Stimulated activated CD8-positive, alpha-beta memory T cell treated with anti-CD3 and anti-CD28 coated beads, Interleukin-15, amount 100 ng/mL, for 48 hours (primary cell): Measurements from ENCODE around the gene SIK2.
"Not testable (repeated sequence)": the region's sequence is repeated elsewhere in the genome, so short reads cannot be mapped to it uniquely, and the experiment has no call there.

Experiments
- DNase-seq, 2 donors: peaks; one replicate each; pipeline ENCODE4 v3.0.0-alpha.2; 2020; ENCODE audit warnings: low read depth in 2 of 2

The SIK2 gene

DNA sequence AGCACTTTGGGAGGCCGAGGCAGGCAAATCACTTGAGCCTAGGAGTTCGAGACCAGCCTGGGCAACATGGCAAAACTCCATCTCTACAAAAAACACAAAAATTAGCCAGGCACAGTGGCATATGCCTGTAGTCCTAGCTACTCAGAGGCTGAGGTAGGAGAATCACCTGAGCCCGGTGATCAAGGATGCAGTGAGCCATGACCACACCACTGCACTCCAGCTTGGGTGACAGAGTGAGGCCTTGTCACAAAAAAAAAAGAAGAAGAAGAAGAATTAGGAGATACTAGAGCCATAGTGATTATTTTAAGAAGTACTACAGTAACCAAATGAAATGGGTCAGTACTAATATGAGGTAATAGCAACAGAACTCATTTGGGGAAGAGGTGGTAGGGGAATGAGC lies 56.2 kb downstream of the SIK2 start:
- not testable (repeated sequence) for DNase-seq

DNA sequence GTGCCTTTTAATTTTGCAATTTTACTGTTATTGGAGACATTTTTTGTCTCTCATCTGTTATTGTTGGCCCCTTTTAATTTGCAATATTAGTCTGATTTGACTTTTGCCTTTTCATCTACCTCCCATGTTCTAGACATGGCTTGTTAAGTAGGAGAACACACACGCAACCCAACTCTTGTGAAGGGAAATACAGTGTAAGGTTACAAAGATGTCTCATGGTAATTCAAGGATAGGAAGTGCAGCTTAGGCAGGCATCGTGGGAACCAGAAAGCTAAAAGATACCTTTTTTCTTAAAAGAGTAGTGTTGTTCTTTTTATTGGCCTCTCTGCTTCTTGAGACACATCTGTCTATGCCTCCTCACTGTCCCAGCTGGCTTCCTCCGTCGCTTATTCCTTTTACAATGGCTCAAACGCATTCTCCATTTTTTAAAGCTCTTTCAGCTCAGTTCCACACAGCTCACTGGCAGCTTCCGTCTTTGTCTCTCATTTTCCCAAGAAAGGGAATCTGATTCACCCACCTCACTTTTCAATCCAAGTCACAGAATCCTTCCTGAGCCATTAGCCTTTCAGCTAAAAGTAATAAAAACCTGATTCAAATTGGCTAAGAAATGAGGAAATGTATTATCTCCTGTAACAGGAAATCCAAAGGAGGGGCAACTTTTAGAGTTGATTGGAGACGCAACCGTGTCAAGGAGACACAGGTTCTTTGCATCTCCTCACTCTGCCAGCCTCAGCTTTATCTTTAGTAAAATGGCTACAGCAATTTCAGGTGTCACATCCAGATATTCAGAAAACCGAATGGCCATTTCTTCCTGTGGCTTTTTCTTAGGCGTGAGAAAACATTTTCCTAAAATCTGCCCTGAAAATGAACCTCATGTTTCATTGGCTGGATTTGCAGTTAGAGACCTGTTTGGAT lies 57.2 kb downstream of the SIK2 start:
- no peak for DNase-seq

DNA sequence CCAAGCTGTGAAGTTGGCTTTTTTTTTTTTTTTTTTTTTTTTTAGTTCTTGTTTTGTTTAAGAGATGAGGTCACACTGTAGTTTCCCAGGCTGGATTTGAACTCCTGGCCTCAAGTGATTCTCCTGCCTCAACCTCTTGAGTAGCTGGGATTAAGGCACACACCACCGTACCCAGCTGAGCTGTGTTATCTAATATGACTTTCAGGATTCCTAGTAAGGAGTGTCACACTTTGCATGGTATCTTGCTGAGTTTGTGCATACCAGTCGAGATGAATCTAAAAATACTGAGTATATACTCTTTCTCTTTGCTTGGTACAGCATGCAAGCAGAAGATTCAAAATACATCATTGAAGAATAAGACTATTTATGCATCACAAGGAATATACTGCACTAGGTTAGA lies 58.6 kb downstream of the SIK2 start:
- no peak for DNase-seq

DNA sequence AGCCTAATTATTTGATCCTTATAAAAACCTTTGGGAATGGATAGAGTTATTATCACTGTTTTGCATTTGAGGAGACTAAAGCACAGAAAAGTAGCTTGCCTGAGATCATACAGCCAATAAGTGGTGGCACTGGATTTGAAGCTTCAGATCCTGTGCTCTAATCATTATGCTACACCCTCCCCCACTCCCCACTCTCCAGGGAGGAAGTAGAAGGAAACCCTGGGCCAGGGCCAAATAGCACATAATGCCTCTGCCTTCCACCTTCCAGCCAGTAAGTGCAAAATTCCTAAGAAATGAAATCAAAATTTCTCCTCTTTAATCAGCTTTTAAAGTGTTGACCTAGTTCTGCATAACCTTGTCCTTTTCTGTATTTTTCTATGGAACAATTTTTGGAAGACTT lies 61.6 kb downstream of the SIK2 start:
- DNase-seq = no peak

DNA sequence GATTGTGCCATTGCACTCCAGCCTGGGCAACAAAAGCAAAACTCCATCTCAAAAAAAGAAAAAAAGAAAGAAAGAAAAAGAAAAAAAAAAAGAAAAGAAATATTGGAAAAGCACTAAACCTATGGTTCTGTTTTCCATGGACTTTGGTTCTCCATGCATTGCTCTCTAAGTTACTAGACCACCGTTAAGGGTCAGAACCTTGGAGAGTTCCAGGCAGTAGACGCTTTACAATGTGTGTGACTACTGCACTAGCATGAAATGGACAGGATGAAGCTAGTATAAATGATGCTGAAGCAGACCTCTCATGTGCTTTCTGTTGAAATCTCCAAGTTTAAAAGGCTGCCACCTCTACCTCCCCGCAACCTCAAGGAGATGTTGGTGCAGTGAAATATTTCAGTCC lies 63.5 kb downstream of the SIK2 start:
- no peak for DNase-seq

DNA sequence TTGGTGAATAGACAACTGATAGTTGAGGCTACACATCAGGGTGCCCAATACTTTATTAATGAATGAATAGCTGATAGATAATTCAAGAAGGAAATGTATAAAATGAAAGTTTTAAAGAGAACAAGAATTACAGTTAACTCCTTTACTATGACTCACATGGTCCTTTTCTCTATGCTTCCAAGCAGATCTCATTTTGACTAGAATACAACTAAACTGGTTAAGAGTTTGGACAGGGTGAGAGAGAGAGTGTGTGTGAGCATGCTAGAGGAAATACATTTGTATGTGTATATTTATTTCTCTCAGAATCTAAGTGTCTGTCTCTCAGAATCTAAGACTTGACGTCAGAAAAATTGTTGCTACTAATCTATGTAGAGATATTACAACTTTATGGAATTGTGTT lies 66.7 kb downstream of the SIK2 start:
- no peak for DNase-seq

DNA sequence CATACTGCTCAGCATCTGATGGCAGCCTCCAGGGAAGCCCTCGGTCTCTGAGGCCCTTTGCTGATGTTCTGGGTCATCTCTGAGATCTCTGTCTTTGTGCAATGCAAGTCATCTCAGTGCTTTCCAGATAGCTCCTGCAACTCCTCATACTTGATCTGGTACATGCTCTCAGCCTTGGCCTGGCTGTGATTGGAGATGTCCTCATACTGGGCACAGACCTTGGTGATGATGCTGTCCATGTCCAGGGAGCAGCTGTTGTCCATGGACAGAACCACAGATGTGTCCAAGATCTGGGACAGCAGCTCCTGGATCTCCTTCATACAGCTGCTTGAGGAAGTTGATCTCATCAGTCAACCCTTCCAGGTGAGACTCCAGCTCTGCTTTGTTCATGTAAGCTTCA lies 69.1 kb downstream of the SIK2 start:
- DNase-seq = no peak

DNA sequence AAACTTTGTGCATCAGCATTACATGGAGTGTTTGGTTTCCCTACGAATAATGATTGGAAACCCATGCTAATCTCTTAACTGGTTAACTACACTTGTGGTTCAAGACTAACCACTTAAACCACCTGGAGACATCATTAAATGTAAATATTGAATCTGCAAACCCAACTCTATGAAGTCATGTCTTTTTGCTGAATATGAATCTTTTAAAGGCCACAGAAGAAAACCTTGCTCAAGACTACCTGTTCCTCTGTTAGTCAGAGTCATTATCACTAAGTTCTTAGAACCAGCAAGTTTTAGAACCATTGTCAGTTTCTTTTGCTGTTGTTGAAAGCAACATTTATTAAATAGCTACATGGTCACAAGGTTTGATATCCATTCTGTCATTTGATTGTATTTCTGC lies 70.7 kb downstream of the SIK2 start:
- no peak for DNase-seq

DNA sequence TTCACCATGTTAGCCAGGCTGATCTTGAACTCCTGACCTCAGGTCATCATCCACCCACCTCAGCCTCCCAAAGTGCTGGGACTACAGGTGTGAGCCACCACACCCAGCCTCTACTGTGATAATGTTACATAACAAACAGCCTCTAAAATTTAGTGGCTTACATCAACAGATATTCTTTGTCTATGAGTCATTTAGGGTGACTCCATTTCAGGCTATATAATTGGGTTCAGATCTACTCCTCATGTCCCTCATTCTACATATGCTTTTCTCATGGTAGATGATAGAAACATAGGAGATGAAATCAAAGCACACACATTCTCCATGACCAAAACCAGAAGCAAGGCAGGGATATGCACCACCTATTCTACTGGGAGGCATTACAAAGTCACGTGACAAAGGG lies 72.7 kb downstream of the SIK2 start:
- DNase-seq = no peak

DNA sequence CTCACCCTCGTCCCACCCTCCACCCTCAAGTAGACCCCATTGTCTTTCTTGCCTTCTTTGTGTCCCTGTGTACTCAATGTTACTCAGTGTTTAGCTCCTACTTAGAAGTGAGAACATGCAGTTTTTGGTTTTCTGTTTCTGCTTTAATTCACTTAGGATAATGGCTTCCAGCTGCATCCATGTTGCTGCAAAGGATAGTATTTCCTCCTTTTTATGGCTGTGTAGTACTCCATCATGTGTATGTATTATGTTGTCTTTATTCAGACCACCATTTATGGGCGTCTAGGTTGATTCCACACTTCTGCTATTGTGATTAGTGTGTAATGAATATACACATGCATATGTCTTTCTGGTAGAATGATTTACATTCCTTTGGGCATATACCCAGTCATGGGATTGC lies 73.6 kb downstream of the SIK2 start:
- DNase-seq = no peak

DNA sequence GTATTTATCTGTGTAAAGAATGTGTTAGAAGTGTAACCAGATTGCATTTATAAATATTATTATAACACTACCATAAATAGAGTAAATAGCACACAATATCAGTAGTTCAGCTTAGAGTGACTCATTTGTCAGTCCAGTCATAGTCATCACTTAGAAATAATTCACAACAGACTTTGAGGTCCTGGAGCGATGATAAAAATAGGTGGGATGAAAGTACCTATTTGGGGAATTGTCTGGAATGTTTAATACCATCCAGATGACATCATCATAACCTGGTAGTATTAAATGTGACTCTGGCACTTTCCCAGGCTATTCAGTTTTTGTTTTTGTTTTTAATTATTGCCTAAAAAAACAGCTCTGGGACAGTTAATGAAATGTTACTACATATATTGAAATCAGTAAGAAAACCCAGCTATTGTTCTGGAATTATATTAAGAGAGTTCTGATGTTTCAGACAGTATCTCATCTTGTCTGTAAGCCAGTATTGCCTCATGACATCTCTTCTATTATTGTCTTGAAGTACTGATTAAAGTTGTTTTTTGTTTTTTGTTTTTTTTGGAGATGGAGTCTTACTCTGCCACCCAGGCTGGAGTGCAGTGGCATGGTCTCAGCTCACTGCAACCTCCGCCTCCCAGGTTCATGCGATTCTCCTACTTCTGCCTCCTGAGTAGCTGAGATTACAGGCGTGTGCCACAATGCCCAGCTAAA lies 74.8 kb downstream of the SIK2 start:
- no peak for DNase-seq

DNA sequence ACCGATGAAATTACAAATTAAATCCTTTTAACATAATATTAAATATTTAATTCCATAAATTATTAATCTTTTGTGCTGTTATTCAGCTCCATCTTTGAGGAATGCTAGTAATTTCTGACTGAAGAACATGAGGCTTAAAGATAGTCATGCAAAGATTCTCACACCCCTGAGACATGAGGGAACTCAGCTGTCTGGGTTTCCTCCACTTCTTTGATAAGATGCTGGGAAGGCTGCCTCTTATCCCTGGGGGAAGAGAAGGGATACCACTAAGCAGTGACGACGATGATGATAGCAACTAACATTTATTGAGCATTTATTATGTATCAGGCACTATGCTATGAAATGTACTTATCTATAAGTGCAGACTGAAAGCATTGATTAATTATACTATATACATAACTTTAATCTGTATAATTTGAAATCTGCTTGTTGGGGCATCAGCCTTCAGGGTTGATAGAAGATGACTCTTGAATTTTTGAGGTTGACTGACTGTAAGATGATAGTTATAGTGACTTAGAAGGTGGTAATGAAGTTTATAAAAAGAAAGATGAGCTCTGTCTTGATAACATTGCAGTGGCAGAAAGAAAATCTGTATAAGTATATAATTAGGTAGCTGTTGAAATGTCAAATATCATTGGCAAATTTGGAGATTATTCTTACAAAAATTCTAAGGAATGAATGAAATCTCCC lies 78.4 kb downstream of the SIK2 start:
- DNase-seq = no peak

DNA sequence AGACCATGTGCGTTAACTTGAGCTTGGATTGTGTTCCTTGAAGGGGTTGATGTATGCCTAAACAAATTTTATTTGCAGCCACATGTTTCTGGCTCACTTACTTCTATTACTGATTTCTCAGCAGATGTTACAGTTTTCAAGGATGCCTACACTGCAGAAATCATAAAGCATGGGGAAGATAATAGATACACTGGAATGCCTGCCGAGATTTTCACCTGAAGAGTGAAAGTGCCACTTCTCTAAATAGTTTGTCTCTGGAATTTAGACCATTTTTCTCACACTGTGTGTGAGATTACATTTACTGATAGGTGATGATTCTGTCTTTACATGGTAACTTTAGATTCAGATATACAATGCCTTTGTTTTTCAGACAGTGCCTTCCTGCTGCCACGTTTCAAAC lies 81.6 kb downstream of the SIK2 start:
- DNase-seq = no peak

DNA sequence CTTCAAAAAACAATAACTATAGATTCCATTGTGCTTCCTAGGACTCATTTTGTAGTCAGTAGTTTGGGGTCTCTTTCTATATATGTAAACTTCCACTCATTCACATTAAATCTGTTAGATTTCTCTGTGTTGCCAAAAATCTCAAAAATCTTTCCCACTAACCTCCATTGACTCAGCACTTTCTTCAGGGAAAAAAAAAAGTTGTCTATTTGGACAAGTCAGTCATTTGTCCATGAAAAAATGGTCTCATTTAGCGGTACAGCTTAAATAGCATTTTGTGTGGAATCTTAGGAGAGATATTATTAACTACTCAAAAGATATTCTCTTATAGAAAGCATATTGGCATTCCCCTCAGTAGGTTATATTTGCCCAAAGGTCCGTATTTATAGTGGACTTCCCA lies 82.0 kb downstream of the SIK2 start:
- DNase-seq = no peak

DNA sequence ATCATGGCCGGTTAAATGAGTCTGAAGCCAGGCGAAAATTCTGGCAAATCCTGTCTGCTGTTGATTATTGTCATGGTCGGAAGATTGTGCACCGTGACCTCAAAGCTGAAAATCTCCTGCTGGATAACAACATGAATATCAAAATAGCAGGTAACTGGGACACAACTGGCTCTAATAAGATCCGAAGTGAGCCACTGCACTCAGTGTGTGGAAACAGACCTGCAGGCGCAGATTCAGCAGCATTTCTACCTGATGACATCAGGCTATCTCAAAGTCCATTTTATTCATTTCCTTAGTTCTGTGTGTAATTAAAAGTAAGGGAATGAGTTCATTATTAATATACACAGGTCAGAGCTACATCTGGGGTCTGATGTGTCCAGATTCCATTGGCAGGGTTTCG lies 85.8 kb downstream of the SIK2 start:
- DNase-seq = no peak

DNA sequence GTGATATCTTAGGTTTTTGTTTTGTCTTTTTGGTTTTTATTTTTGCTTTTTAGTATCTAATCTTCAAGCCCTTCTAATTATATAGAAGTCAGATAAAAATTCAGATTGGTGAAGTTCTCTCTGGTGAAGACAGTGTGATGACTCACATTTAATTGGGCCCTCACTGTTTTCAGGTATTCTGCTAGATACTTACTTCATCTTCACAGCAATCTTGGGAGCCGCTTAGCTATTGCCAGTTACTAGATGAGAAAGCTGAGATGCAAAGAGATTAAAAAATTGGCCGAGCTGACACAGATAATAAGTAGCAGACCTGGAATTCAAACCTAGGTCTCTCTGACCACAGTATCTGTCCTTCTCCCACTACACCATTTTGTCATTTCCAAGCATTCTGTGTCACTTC lies 88.9 kb downstream of the SIK2 start:
- no peak for DNase-seq

DNA sequence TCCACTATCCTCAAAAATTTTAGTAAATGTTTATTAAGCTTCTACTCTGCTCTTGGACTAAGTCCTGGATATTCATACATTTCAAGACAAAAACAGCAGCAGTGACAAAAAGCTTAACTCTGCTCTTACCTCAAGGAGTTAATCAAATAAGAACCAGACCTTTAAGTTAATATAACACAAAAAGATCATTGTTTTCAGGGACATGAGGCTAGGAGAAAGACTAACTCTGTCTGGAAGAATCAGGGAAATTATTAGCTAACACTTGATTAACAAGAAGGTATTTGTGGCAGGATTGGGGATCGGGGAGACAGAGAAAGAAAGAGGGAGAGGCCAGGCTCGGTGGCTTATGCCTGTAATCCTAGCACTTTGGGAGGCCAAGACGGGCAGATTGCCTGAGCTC lies 89.5 kb downstream of the SIK2 start:
- no peak for DNase-seq

DNA sequence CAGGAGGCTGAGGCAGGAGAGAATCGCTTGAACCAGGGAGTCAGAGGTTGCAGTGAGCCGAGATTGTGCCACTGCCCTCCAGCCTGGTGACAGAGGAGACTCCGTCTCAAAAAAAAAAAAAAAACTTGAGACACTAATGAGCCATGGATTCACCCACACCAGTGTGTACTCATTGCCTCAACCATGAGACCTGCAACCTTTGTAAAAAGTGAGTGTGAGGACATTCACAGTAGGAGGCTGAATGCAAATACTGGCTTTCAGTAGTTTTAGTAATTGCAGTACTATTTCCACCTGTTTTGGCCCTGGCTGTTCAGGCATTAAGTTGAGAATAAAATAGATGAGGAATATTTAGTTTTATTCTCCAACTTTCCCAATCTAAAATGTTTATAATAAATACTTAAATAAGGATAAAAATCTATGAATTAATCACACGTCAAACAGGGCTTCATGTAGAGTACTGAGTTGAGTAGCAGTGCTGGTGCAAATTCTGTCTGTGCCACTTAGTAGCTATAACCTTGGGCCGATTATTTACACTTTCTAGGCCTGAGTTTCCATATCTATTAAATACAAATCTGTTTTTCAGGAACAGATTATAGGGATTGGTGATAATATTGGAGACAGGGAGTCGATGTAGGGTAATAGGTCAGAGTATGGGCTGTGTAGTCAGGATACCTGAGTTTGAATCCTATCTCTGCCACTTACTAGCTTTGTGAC lies 91.1 kb downstream of the SIK2 start:
- no peak for DNase-seq

DNA sequence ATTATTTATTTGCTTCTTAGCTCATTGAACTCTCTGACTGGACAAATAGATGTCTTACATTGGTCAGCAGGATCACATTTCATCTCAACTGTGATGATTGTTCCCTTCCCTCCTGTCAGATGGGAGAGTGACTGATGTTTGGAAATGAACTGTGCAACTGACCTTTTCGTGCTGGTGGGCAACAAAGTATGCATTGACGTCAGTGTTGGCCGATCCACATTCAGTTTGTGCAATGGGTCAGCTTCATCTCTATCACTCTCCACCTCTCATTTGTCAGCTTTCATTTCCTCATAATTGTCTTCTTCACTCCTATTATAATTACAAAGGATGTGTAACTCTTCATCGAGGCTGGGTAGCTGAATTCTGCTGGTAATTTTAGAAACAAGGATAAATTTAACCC lies 92.6 kb downstream of the SIK2 start:
- no peak for DNase-seq

DNA sequence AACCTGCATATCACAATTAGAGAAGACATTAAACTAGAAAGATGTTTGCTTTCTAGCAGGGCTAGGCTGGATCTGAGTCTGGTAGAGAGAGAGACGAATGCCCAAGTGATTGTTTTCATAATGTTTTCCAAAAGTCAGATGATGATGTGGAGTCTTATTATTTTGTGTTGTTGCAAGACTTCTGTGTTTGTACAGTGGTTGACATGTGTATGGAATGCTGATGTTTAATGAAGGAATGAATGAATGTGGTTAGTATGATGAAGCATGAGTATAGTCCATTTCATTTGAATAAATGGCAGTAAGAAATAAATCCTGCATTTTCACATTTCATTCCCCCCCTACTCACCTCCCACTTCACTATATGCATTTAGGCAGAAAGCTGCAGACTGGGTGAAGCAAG lies 94.3 kb downstream of the SIK2 start:
- no peak for DNase-seq

DNA sequence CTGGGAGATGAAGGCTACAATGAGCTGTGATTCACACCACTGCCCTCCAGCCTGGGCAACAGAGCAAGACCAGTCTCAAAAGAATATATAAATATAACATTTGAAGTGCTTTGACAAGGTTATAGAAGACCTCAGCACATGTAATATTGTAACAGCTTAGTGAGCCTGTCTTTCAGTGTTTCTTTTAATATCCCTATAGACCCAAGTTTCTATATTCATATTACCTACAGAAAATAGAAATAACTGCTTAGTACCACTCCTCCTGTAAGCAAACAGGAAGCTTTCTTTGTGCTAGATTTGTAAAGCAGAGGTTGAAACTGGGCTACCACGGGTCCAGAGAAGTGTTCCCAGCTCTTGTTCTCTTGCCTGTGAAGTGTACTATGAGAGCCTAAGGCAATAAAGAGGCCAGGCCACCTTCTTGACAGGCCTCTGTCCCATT lies 95.7 kb downstream of the SIK2 start:
- no peak for DNase-seq
